ENCODE measurements around the gene ACTR3. TPM values are rescaled to one million over a fixed set of nuclear protein-coding genes. Genes with fewer than 3 reads are reported as not detected.

ACTR3 gene
- total RNA-seq, 1 experiment from 2014 or later = 180 TPM

GRCh38 chr2:113977060-113977659 lies 87.3 kb downstream of the ACTR3 start:
- no peaks in the 10 kb centered on the region for H3K79me1 ChIP-seq (ENCODE audit: insufficient read depth, low read depth, low read length, poor library complexity, severe bottlenecking)
- no peak overlapping the region for H3K9ac ChIP-seq (ENCODE audit: extremely low read depth, insufficient read length, low read length)
- H3K4ac ChIP-seq (ENCODE audit: low read depth, low read length) = no peak overlapping the region
- no peak overlapping the region for H2BK20ac ChIP-seq (ENCODE audit: low read depth, low read length, poor library complexity, severe bottlenecking)
- H3K23me2 ChIP-seq (ENCODE audit: insufficient read length, low read depth, low read length, poor library complexity, severe bottlenecking) = no peaks in the 10 kb centered on the region
- H3K4me2 ChIP-seq (ENCODE audit: insufficient read depth, insufficient read length, low read length) = no peak overlapping the region
- no peaks in the 10 kb centered on the region for H4K20me1 ChIP-seq (ENCODE audit: control insufficient read depth, insufficient read depth, insufficient read length)
- H3K14ac ChIP-seq (ENCODE audit: insufficient read depth, low read length) = no peak overlapping the region
- Mint-ChIP-seq H3K36me3 (ENCODE audit: insufficient read depth in 1 of 3, low read depth in 3 of 3) (peaks cover 11 to 38% (median 14%) of the 10 kb centered on the region in 3 experiments), H3K4me3 (no peak overlapping the region), H3K4me1 (peaks cover 0 to 9% of the 10 kb centered on the region in 2 experiments; a peak in 1 of 4 replicates), H3K27ac (no peak overlapping the region), H3K27me3 (ENCODE audit: low read depth) (peaks cover 3% of the 10 kb centered on the region; the same call in 1 of the 2 replicates), H3K9me3 (peaks cover 34 to 42% of the 10 kb centered on the region in 2 experiments)
- H4K91ac ChIP-seq (ENCODE audit: insufficient read length, low read depth, low read length) = no peak overlapping the region
- no peak overlapping the region for H2BK120ac ChIP-seq (ENCODE audit: low read depth, low read length, poor library complexity, severe bottlenecking)
- H2AK5ac ChIP-seq (ENCODE audit: insufficient read length, low read length) = no peak overlapping the region
- no peak for DNase-seq
- no peak overlapping the region for H3T11ph ChIP-seq (ENCODE audit: low read length)
- no peak overlapping the region for H3K56ac ChIP-seq (ENCODE audit: insufficient read length, low read depth, low read length)
- peaks cover 7% of the 10 kb centered on the region for H3K9me3 ChIP-seq (ENCODE audit: control insufficient read depth, low read depth, low read length)
- H3K4me1 ChIP-seq (ENCODE audit: insufficient read depth, low read length) = no peaks in the 10 kb centered on the region
- no peaks in the 10 kb centered on the region for H3K27me3 ChIP-seq (ENCODE audit: insufficient read depth, low read length)
- no peak overlapping the region for H4K8ac ChIP-seq (replicated peaks; ENCODE audit: insufficient read length, low read depth, low read length)
- no peak overlapping the region for H2BK5ac ChIP-seq (ENCODE audit: insufficient read length, low read length)
- TF ChIP-seq CTCF (conservative IDR thresholded peaks at IDR 0.05) = no peak
- no peak overlapping the region for H2BK15ac ChIP-seq (ENCODE audit: low read depth, low read length)
- WGBS (ENCODE audit: extremely low coverage, insufficient read length, low lambda C conversion rate) = no CpG with 5 or more reads among the region's 8 CpGs
- no peak overlapping the region for H2AFZ ChIP-seq (ENCODE audit: low read length)
- no peak overlapping the region for H3K27ac ChIP-seq (ENCODE audit: insufficient read length, low read depth, low read length)
- no peak overlapping the region for H2BK12ac ChIP-seq (ENCODE audit: insufficient read length, low read depth, low read length)
- H3K23ac ChIP-seq (ENCODE audit: insufficient read length, low read depth, low read length) = no peak overlapping the region
- no peaks in the 10 kb centered on the region for H3K79me2 ChIP-seq (ENCODE audit: insufficient read depth, low read length)
- H3K18ac ChIP-seq (ENCODE audit: insufficient read length, low read depth, low read length) = no peak overlapping the region
- H4K5ac ChIP-seq (ENCODE audit: insufficient read length, low read depth, low read length) = no peak overlapping the region
